DOHH2 (cell line): ENCODE measurements around the gene EDAR.

Experiments used
- H3F3A ChIP-seq: fragments of 200-600 bp; sonication (generic), shearing (Covaris generic); 2 replicates; pipeline ENCODE4 v1.6.0; 2016; ENCODE audit warnings: antibody characterized with exemption, mild to moderate bottlenecking; ENCODE audit not compliant: control insufficient read depth, insufficient read depth
- H3K27ac ChIP-seq: fragments of 200-600 bp; sonication (generic); 2 replicates; pipeline ENCODE4 v1.5.1; 2014; ENCODE audit warnings: low read depth, mild to moderate bottlenecking, low read length, moderate library complexity
- H3K27me3 ChIP-seq: fragments of 200-600 bp; sonication (generic); 2 replicates; pipeline ENCODE4 v1.6.1; 2014; ENCODE audit warnings: mild to moderate bottlenecking, low read length, mixed read lengths; ENCODE audit not compliant: control insufficient read depth
- H3K36me3 ChIP-seq: fragments of 200-600 bp; sonication (generic); 2 replicates; pipeline ENCODE4 v1.6.1; 2014; ENCODE audit warnings: mild to moderate bottlenecking, low read length, moderate library complexity, mixed read lengths; ENCODE audit not compliant: control insufficient read depth
- H3K4me1 ChIP-seq: fragments of 200-600 bp; sonication (generic); 2 replicates; pipeline ENCODE4 v1.6.1; 2014; ENCODE audit warnings: mild to moderate bottlenecking, low read length, mixed read lengths; ENCODE audit not compliant: control insufficient read depth
- H3K4me2 ChIP-seq: fragments of 200-600 bp; sonication (generic); 2 replicates; pipeline ENCODE4 v1.6.0; 2014; ENCODE audit warnings: mild to moderate bottlenecking, low read length, moderate library complexity
- H3K4me3 ChIP-seq: fragments of 200-600 bp; sonication (generic); 2 replicates; pipeline ENCODE4 v1.5.1; 2014; ENCODE audit warnings: mild to moderate bottlenecking, low read length, mixed read lengths
- H3K79me2 ChIP-seq: fragments of 200-600 bp; sonication (generic); 2 replicates; pipeline ENCODE4 v1.6.1; 2014; ENCODE audit warnings: mild to moderate bottlenecking, low read length, mixed read lengths; ENCODE audit not compliant: control insufficient read depth
- H3K9me2 ChIP-seq: fragments of 200-600 bp; sonication (generic); replicated peaks from 2 replicates; pipeline ENCODE4 v1.6.1; 2014; ENCODE audit warnings: mild to moderate bottlenecking, low read length, mixed read lengths; ENCODE audit not compliant: control insufficient read depth
- H3K9me3 ChIP-seq: fragments of 200-600 bp; sonication (generic); 2 replicates; pipeline ENCODE4 v1.6.1; 2014; ENCODE audit warnings: antibody characterized with exemption, low read length, mixed read lengths; ENCODE audit not compliant: control insufficient read depth, insufficient read depth
- H4K20me1 ChIP-seq: fragments of 200-600 bp; sonication (generic); 2 replicates; pipeline ENCODE4 v1.6.0; 2014; ENCODE audit warnings: low read depth, mild to moderate bottlenecking, antibody characterized with exemption, low read length, moderate library complexity; ENCODE audit not compliant: control insufficient read depth, insufficient read depth
- EZH2phosphoT487 ChIP-seq: fragments of 200-600 bp; sonication (generic); IDR thresholded peaks from 2 replicates; pipeline ENCODE4 v1.6.1; 2017; ENCODE audit warnings: borderline replicate concordance, mild to moderate bottlenecking, antibody characterized with exemption, low read length, moderate library complexity, mixed read lengths
- TF ChIP-seq, protein P1 (sequence below): fragments of 200-600 bp; sonication (generic); IDR thresholded peaks from one replicate; pipeline ENCODE4 v1.5.1; 2014; ENCODE audit warnings: antibody characterized with exemption, mild to moderate bottlenecking, low read depth, low read length; ENCODE audit not compliant: poor library complexity, severe bottlenecking

Gene EDAR

DNA sequence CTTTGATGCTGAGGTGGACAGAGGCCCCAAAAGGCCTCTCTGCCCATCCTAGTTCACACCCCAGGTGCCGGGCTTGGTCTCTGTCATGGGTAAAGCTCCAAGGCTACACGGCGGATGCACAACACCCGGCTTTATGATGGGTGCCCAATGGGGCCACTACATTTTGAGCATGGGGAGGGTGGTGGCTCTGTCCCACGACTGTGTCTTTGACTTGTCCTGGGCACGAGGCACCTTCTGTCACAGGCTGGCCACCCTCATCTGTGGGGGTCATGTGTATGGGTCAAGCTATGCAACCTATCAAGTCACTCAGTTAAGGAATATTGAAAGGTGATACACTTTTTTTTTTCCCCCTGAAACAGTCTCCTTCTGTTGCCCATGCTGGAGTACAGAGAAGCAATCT lies 63.7 kb downstream of the EDAR start:
- Histone ChIP-seq H4K20me1 (no peaks in the 10 kb centered on the region), H3F3A (no peaks in the 10 kb centered on the region), H3K4me3 (no peak overlapping the region), H3K4me1 (no peaks in the 10 kb centered on the region), H3K27ac (no peak overlapping the region), H3K36me3 (no peaks in the 10 kb centered on the region), H3K79me2 (no peaks in the 10 kb centered on the region), H3K4me2 (no peak overlapping the region), H3K9me3 (no peaks in the 10 kb centered on the region), H3K27me3 (no peaks in the 10 kb centered on the region), H3K9me2 (no peaks in the 10 kb centered on the region)
- TF ChIP-seq EZH2phosphoT487: no peak
- TF ChIP-seq, protein P1, sequence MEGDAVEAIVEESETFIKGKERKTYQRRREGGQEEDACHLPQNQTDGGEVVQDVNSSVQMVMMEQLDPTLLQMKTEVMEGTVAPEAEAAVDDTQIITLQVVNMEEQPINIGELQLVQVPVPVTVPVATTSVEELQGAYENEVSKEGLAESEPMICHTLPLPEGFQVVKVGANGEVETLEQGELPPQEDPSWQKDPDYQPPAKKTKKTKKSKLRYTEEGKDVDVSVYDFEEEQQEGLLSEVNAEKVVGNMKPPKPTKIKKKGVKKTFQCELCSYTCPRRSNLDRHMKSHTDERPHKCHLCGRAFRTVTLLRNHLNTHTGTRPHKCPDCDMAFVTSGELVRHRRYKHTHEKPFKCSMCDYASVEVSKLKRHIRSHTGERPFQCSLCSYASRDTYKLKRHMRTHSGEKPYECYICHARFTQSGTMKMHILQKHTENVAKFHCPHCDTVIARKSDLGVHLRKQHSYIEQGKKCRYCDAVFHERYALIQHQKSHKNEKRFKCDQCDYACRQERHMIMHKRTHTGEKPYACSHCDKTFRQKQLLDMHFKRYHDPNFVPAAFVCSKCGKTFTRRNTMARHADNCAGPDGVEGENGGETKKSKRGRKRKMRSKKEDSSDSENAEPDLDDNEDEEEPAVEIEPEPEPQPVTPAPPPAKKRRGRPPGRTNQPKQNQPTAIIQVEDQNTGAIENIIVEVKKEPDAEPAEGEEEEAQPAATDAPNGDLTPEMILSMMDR: no peak

DNA sequence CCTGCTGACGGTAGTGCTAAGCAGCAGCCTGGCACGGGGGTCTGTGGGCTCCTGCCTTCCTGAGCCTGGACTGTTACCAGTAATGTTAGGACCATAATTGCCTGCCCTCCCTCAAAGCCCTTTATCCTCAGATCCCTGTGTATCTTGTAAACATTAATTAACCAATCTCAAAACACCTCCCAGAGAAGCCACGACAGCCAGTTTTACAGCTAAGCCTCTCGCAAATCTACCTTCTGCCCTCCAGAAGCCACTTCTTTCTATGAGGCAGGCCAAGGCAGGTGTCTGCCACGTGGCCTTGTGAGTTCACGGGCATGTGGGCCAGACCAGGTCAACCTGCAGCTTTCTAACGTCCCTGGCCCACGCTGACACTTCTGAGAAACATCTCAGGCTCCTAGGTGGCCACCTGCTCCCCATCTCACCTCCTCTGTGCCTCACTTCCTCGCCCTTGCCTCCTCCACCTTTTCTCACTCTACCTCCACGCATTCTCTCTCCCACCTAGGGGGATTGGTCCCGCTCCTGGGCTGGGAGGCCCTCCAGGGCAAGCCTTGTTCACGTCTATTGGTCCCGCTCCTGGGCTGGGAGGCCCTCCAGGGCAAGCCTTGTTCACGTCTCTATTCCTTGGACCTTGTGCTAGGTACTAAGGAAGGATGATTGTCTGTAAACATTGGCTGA lies 64.3 kb downstream of the EDAR start:
- H3K36me3 ChIP-seq: no peaks in the 10 kb centered on the region
- H3F3A ChIP-seq: no peaks in the 10 kb centered on the region
- no peaks in the 10 kb centered on the region for H3K9me3 ChIP-seq
- H3K4me3 ChIP-seq: no peak overlapping the region
- TF ChIP-seq, protein P1: no peak
- no peak for TF ChIP-seq EZH2phosphoT487
- H3K79me2 ChIP-seq: no peaks in the 10 kb centered on the region
- no peak overlapping the region for H3K4me2 ChIP-seq
- no peaks in the 10 kb centered on the region for H3K4me1 ChIP-seq
- H3K27ac ChIP-seq: no peak overlapping the region
- H3K9me2 ChIP-seq: no peaks in the 10 kb centered on the region
- no peaks in the 10 kb centered on the region for H4K20me1 ChIP-seq
- H3K27me3 ChIP-seq: no peaks in the 10 kb centered on the region

DNA sequence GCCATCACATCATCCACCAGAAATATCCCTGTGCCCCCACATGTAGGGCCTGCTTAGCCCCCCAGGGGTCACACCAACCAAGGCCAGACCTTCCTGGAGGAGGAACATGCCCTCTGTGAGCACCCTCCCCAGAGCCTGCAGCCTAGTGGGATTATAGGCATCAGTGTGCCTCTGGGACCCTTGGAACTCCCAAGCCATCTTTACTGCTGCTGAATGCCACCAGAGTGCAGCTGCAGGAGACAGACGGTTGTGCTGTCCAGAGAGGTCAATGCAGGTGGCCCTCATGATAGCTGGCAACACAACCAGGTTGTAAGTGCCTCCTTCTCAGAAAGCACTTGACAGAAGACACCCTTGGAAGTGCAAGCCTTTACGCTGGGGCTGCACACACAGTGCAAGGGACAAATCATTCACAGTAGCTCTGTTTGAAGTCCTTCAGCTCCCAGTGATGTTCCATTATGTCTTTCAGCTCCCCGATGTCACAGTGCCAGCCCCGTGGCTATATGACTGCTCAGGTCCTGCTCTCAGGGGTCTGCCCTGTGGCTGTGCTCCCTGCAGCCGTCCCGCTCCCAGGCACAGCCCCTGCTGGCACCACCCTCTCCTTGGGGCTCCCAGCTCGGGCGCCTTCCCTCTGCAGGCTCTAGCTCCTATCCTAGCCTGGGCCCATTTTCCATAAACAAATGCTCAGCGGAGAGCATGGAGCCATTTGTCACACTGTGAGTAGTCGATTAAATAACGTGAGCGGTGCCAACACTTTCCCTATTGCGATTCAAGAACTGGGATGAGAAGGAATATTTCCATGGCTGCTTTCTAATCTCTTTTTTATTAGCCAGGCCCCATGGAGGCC lies 65.1 kb downstream of the EDAR start:
- Histone ChIP-seq H3K27ac (no peak overlapping the region), H3F3A (no peaks in the 10 kb centered on the region), H3K79me2 (no peaks in the 10 kb centered on the region), H3K4me1 (no peaks in the 10 kb centered on the region), H3K36me3 (no peaks in the 10 kb centered on the region), H4K20me1 (no peaks in the 10 kb centered on the region), H3K9me3 (no peaks in the 10 kb centered on the region), H3K27me3 (no peaks in the 10 kb centered on the region), H3K4me2 (no peak overlapping the region), H3K4me3 (no peak overlapping the region), H3K9me2 (no peaks in the 10 kb centered on the region)
- no peak for TF ChIP-seq EZH2phosphoT487
- TF ChIP-seq, protein P1: no peak
